ENCODE results near the gene CXCL3.

CXCL3 gene

GRCh38 chr4:74009307-74009706, 29.2 kb downstream of the CXCL3 start:
- TF ChIP-seq CTCF (IDR thresholded peaks at IDR 0.05; ENCODE audit: control insufficient read depth, insufficient read depth, low read depth, low read length, missing control alignments), result no peak
- no peak for DNase-seq (ENCODE audit: low read depth)
- H3K4me3 ChIP-seq (ENCODE audit: control insufficient read depth, low read depth, low read length), result no peak overlapping the region

GRCh38 chr4:74006009-74006476, 32.4 kb downstream of the CXCL3 start:
- no peak overlapping the region for H3K4me3 ChIP-seq (ENCODE audit: control insufficient read depth, low read depth, low read length)
- DNase-seq (ENCODE audit: low read depth), result no peak
- TF ChIP-seq CTCF (IDR thresholded peaks at IDR 0.05; ENCODE audit: control insufficient read depth, insufficient read depth, low read depth, low read length, missing control alignments), result no peak

- no peak for DNase-seq (ENCODE audit: low read depth)
- no peak for TF ChIP-seq CTCF (IDR thresholded peaks at IDR 0.05; ENCODE audit: control insufficient read depth, insufficient read depth, low read depth, low read length, missing control alignments)
- no peak overlapping the region for H3K4me3 ChIP-seq (ENCODE audit: control insufficient read depth, low read depth, low read length)
Observed at GRCh38 chr4:74005528-74005927, 33.0 kb downstream of the CXCL3 start.

- H3K4me3 ChIP-seq (ENCODE audit: control insufficient read depth, low read depth, low read length), result no peak overlapping the region
- TF ChIP-seq CTCF (IDR thresholded peaks at IDR 0.05; ENCODE audit: control insufficient read depth, insufficient read depth, low read depth, low read length, missing control alignments), result no peak
- DNase-seq (ENCODE audit: low read depth), result no peak
Observed at GRCh38 chr4:74004668-74005067, 33.8 kb downstream of the CXCL3 start.

- no peak for DNase-seq (ENCODE audit: low read depth)
- no peak overlapping the region for H3K4me3 ChIP-seq (ENCODE audit: control insufficient read depth, low read depth, low read length)
- no peak for TF ChIP-seq CTCF (IDR thresholded peaks at IDR 0.05; ENCODE audit: control insufficient read depth, insufficient read depth, low read depth, low read length, missing control alignments)
Observed at GRCh38 chr4:74000301-74000700, 38.2 kb downstream of the CXCL3 start.

GRCh38 chr4:73998040-73999011, 40.2 kb downstream of the CXCL3 start, which contains the start of gene CXCL5:
Gene CXCL5, minus strand, starts transcription at chr4:73998677. Its CDS starts 96 bp downstream, at chr4:73998581.
- H3K4me3 ChIP-seq (ENCODE audit: control insufficient read depth, low read depth, low read length), result peak within 1 kb of the TSS; percentile 32
- no peak for TF ChIP-seq CTCF (IDR thresholded peaks at IDR 0.05; ENCODE audit: control insufficient read depth, insufficient read depth, low read depth, low read length, missing control alignments)
- no peak for DNase-seq (ENCODE audit: low read depth)
